ENCODE data around the gene SPC25.

The SPC25 gene

DNA sequence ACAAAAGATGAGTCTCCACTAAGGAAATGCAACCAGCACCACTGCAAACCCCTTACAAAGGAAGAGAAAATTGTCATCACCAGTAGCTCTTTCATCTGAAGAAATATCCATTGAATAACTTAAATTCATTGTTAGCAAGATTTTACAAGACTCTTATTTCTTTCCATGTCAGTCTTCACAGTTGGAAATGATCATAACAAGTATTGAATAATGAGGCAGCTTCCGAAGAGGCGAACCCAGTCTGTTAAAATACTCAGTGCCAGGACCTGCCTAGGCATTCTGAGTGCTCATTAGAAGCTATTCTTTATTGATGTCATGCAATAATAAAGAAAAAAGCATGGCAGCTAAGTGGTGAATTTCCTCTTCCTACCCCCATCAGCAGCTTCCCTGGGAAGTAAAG lies 54.3 kb downstream of the SPC25 start:
- no peak for DNase-seq

DNA sequence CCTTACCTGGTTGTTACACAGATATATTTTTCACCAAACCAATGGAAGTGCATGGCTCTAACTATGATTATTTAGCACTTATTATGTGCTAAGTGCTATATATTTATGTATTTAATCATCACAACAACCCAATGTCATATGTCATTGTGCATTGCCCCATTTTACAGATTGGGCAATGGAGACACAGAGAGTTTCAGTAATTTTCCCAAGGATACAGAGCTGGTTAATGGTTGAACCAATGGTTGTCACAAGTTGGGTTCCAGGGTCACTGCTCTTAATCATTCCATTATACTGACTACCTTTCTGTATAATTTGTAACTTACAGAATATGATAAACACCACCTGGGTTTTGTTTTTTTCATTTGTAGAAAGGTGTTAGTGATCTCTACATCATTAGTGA lies 58.6 kb downstream of the SPC25 start:
- no peak for DNase-seq

- no peak for DNase-seq
Measured at GRCh38 chr2:168830958-168831357, 59.3 kb downstream of the SPC25 start.

DNA sequence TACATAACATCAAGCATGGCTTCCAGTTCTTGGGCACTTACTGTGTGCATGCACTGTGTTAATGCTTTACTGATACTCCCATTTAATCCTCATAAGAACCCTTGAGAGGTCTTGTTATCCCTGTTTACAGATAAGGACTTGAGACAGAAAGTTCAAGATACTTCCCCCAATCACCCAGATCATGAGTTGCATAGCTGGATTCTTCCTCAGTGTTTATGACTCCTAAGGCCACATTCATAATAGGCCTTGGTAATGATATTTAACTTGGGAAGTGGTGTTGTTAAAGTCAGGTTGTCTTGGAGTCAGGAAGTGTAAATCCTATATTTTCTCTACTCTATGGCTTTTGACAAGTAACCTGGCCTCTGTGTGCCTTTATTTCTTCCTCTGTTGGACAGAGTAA lies 65.1 kb downstream of the SPC25 start:
- DNase-seq: no peak

GRCh38 chr2:168821992-168822391 lies 68.2 kb downstream of the SPC25 start:
- DNase-seq: no peak

DNA sequence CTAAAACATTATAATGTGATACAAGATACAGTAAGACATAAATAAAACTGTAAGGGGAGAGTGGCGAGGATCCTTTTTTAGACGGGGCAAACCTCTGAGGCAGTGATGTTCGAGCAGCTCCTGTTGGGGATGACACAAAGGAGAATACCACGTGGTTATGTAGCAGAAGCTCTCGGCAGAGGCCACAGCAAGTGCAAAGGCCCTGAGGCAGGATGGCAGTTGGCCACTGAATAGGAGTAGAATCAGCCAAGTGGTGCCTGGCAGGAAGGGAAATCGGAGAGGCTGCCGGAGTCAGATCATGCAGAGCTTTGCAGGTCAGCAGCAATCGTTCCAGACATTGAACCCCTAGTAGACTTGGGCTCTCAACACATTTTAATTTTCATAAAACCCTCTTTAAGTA lies 68.7 kb downstream of the SPC25 start:
- no peak for DNase-seq

All from bone marrow (tissue), 2 donors.